Stimulated activated CD4-positive, alpha-beta T cell treated with anti-CD3 and anti-CD28 coated beads, Interleukin-15, amount 100 ng/mL, for 1 hour (primary cell): Measurements from ENCODE around the gene C1RL.

ENCODE experiments used
- DNase-seq, 2 donors: peaks; one replicate each; pipeline ENCODE4 v3.0.0-alpha.2; 2020; ENCODE audit warnings: low read depth in 1 of 2, low spot score in 1 of 2

Gene C1RL, protein sequence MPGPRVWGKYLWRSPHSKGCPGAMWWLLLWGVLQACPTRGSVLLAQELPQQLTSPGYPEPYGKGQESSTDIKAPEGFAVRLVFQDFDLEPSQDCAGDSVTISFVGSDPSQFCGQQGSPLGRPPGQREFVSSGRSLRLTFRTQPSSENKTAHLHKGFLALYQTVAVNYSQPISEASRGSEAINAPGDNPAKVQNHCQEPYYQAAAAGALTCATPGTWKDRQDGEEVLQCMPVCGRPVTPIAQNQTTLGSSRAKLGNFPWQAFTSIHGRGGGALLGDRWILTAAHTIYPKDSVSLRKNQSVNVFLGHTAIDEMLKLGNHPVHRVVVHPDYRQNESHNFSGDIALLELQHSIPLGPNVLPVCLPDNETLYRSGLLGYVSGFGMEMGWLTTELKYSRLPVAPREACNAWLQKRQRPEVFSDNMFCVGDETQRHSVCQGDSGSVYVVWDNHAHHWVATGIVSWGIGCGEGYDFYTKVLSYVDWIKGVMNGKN

DNA sequence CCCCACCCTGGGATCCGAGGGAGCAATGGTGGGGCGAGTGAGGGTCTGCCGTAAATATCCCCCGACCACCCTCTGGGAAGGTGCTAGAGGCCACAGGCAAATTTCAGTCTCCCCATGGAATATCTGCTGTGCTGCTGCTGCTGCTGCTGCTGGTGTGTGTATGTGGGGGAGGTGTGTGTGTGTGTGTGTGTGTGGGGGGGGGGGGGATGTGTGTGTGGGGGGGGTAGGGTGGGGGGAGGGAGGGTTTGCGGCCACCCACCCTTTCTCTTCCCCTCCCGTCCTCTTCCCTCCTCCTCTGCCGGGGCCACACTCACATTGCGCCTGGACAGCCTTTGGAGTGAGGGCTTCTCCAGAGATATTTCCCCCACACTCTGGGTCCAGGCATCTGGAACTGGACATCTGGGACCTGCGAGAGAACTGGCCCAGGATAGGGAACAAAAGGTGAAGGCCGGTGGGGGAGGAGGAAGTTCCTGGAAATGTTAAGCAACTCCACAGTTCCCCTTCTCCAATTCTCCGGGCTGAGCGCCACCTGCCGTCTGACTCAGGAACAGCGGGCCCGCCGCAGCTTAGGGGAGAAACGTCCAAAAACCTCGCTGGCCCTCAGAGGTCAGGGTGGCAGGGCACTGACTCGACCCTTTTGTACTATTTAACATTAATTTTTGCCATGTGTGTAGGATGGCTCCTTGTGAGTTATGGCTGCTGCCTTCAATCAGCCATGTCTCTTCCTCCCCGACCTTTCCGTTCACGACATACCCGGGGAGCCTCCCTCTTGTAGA, at the start of gene C1RL:
C1RL (minus strand) TSS at position 419 of the 776 bp plus-strand sequence; CDS start at position 385, 34 bp downstream.
- peak; percentile 63 to 78 for DNase-seq

DNA sequence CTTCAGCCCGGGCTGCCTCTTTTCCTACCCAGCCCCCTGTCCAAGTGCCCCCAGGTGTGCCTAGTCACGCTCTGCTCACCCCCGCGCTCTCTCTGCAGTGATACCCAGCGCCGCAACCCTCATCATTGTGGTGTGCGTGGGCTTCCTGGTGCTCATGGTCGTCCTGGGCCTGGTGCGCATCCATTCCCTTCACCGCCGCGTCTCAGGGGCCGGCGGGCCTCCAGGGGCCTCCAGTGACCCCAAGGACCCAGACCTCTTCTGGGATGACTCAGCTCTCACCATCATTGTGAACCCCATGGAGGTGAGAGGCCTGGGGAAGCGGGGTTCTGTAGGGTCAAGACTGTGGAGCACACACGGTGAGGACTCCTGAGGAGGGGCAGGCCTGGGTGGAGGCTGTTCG, 48.4 kb upstream of the C1RL start:
- no peak for DNase-seq

DNA sequence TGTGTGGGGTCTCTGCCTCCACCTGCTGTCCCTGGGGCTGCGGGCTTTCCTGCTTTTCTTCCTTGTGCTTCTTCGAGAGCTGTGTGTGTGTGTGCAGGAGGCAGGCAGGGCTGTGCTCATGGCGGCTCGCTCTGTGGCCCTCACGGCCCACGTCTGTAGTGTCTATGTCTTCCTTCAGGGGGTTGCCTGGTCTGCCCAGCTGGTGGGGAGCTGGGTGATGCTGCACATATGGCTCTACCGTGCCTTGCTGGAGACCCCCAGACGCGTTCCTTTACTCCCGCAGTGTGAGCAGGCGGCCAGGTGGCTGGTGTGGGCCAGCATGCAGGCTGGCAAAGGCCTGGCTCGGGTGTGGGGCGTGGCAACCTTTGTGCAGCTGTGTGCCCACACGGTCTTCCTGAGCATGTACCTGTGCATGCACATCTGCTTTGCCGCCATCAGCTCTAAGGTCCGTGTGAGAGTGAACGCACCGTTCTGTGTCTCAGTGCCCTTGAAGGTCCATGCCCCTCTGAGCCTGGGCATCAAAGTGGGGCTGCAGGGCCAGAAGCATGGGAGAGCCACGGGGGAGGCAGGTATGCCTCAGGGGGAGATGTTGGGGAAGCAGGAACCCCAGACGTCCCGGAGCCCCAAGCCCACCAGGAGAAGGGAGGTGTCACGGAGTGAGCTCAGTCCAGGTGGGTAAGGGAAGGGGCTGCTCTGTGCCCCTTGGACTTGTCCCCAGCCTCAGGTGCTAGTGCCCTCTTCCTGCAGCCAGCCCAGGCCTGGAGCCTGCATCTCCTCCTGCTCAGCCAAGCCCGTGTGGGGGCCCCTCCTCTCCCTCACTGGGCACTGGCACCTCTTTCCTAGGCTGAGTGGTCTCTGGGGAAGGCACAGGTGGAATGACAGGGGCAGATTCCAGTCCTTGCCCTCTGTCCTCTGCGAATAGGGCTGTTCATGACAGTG, 47.5 kb upstream of the C1RL start:
- DNase-seq: no peak

DNA sequence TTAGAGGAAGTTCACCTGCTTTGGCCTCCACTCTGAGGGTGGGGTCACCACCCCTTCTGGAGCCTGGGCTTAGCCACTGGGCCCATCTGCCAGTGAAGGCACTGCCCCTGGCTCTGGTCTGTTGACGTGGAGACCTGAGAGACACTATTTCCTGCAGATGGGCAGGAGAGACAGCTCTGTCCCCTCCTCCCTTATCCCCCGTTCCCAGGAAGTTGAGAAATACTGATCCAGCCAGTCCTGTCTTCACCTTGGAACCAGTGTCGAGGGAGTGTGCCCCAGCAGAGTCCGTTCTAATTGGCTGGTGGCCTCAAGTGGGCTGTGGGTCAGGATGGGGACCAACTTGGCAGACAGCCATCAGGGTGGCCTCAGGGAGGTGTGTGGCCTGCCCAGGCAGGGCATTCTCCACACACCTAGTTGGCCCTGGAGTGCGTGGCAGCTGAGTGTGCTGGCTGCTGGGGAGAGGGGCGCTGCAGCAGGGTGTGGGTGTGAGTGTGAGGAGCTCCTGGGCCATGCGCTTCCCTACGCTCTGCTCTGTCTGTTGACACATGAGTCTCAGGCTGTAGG, 46.5 kb upstream of the C1RL start:
- no peak for DNase-seq

DNA sequence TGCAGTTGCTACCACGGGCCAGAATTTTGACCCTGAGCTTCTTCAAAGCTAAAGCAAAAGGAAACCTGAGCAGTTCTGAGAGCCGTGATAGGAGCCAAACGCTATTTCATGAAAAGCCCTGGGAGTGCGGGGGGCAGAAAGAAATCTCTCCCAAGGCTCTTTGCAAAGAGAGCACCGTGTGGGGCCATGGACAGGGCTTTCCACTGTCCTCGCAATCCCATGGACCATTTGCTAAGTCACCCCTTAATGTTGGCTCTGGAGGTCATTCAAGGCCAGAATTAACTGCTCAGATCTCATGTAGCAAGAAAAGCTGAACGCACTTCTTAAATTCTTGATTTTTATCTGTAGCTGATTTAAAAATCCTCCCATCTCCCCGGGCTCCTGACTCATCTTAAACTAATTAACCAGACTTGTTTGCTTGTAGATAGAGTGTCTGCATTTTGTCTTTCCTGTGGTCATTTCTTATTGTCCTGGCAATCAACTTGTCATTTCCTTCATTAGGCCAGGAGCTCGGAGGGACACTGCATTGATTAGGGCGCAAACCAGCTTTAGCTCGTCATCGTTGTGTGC, 46.0 kb upstream of the C1RL start:
- DNase-seq: no peak

DNA sequence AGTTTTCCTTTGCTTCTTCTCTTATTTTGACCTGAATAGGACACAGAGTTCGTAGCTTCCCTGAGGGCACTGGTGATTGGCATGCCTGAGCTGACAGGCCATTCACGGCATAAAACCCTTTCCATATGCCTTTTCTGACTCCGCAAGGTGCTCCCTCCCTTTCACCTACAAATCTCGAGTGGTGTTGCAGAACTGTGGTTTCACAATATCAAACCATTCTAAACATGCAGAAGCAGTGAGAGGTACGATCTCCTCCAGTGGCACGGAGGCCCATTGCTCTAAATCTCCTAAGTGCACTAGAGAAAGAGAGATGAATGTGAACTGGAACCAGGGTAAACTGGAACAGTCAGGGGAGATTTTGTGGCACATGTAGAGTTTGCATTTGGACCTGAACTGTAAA, 45.0 kb upstream of the C1RL start:
- no peak for DNase-seq

DNA sequence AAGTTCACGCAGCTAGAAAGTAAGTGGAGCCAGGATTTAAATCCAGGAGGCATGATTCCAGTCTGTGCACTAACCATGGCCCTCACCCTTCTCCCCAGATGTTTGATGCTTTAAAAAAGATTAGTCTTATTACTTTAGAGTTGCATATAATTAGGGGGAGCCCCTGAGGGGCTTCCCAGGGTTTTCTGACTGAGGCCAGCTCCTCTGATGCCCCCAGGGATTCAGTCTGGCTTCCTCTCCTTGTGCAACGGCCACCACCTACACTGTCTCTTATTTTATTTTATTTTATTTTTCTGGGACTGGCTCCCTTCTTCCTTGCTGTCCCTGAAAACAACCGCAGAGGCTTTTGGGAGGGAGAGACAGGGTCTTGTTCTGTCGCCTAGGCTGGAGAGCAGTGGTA, 43.8 kb upstream of the C1RL start:
- DNase-seq: no peak

DNA sequence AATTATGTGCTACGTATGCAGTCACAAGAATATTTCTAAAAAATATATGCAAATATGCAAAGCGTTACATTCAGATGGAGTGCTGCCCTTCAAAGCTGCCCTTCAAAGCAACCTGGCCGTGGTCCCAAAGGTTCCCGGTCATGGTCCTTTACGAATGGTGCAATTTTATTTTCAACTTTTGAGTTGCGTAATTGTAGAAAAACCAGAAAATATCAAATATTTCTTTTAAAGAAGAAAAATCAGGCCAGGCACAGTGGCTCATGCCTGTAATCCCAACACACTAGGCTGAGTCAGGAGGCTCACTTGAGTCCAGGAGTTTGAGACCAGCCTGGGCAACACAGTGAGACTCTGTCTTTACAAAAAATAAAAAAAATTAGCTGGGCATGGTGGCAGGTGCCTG, 42.5 kb upstream of the C1RL start:
- DNase-seq: no peak

DNA sequence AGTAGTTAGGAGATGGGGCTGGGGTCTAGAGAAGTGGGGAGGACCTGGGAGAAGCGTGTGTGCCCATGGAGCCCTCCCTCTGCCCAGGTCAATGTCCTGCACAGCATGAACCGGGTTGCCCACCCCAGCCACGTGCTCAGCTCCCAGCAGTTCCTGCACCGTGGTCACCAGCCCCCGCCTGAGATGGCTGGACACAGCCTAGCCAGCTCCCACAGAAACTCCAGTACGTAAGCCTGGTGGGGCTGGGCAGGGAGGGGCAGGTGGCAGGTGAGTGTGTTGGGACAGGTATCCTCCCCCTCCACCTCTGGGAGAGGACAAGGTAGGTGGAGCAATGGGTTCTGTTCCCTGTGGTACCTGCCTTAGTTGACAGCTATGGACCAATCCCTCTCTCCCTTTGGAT, 41.8 kb upstream of the C1RL start:
- DNase-seq: no peak

DNA sequence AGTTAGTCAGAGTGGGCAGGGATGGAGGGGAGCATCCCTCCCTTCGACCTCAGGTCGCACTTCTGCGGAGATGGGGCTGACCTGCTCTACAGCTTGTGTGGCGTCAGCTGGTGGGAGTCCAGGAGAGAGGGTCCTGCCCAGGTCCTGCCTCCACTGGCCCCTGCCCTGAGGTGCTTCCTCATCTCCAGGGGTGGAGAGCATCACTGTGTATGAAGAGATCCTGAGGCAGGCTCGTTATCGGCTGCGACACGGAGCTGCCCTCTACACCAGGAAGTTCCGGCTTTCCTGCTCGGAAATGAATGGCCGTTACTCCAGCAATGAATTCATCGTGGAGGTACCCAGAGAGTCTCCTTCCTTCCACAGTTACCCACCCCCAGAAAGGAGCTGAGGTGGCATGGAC, 41.3 kb upstream of the C1RL start:
- DNase-seq: no peak

DNA sequence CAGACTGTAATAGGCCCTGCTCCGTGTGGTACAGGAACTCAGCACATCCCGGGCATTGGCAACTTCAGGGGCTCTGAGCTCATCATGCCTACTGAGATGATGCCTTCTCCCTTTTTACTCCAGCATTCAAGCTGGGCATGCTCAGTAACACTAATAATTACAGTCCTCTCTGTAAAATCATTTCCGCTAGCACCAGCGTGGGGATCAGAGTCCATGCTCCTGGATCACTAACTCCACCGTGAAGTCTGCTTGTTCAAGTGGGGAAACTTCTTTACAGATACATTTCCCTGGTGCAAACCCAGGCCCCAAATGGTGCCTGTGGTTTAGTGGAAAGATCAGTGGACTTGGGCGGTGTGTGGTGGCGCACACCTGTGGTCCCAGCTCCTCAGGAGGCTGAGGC, 37.9 kb upstream of the C1RL start:
- no peak for DNase-seq

DNA sequence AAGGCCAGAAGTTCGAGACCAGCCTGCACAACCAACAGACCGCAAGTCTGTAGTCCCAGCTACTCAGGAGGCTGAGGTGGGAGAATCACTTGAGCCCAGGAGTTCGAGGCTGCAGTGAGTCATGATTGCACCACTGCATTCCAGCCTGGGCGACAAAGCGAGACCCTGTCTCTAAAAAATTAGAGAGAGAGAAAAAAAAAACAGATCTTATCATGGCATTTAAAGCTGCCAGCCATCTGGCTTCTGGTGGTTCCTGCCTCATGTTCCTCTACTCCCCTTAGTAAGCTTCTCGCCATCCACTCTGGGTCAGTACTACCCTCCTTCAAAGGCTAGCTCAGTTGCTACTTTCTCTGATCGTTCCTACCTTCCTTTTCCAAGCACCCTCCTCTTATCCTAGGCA, 37.2 kb upstream of the C1RL start:
- DNase-seq: no peak

DNA sequence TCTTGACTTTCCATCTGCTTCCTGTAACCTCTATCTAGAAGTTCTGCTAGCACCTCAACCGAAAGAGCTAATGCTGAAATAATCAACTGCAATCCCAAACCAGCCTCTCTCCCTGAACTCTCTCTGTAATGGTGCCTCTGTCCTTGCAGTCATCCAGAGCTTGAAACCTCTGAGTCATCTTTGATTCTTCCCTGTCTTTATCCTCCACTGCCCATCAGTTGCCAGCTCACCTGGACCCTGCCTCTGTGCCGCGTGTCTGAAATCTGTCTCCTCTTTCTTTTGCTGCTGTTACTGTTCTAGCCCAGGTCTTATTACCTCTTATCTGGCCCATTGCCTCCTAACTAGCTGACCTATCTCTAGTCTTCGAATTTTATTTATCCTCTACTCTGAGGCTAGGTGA, 36.7 kb upstream of the C1RL start:
- no peak for DNase-seq

DNA sequence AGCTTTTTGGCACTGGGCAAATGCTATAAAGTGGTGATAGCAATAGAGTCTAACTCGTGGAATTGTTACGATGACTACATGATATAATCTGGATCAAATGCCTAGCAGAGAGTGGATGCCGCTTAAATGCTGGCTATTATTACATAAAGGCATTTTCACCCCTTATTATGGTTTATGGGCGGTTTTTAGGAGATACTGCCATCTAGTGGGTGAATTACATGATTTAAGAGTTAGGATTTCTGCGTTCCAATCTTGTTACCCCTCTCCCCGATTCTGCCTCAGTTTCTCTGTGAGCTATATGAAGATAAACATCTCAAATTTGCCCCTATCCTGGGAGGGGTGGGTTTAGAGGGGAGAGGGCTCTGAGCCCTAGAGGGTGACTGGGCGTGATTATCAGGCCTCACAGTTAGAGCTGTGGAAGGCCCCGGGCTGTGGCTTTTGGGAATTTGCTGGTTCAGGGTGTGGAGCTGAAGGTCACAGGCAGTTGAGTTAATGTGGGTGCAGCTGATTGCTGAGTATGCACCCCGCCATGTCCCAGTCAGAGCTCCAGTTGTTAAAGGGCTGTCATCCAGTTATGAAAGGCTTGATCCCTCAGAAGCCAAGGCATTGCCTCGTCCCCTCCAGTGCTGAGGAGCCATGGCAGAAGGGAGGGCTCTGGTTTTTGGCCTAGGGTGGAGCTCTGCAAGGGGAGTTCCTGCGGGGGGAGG, 35.6 kb upstream of the C1RL start:
- DNase-seq: no peak

DNA sequence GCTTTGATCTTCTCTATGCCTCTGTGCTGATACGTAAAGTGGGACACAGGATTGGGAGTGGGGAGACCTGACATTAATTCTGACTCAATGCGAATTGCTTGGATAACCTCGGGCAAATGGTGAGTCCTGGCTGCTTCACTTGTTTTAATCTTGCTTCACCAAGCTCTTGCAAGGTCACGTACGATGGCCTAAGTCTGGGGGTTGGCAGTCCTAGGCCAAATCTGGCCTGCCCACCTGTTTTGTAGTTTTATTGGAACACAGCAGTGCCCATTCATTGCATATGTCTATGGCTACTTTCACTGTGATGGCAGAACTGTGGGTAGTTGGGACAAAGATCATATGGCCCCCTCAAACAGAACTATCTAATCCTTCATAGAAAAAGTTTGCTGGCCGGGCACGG, 34.5 kb upstream of the C1RL start:
- no peak for DNase-seq

DNA sequence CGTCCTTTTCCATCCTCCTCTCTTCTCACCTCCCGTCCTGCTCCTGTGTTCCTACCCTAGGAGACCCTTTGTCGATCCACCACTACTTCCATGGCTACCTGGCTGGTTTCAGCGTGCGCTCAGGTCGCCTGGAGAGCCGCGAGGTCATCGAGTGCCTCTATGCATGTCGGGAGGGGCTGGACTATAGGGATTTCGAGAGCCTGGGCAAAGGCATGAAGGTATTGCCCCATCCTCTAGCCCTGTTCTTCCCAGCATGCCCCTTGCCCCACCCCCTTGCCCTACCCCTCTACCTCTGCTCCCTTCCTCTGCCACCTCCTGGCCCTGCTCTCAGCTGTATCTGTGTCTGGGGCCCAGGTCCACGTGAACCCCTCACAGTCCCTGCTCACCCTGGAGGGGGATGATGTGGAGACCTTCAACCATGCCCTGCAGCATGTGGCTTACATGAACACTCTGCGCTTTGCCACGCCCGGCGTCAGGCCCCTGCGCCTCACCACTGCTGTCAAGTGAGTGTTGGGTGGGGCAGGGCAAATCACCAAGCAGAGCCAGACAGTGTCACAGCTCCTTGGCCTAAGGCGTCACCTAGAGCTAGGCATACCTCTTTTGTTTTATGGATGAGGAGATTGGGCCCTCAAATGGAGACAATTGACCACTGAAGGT, 33.9 kb upstream of the C1RL start:
- DNase-seq: no peak

DNA sequence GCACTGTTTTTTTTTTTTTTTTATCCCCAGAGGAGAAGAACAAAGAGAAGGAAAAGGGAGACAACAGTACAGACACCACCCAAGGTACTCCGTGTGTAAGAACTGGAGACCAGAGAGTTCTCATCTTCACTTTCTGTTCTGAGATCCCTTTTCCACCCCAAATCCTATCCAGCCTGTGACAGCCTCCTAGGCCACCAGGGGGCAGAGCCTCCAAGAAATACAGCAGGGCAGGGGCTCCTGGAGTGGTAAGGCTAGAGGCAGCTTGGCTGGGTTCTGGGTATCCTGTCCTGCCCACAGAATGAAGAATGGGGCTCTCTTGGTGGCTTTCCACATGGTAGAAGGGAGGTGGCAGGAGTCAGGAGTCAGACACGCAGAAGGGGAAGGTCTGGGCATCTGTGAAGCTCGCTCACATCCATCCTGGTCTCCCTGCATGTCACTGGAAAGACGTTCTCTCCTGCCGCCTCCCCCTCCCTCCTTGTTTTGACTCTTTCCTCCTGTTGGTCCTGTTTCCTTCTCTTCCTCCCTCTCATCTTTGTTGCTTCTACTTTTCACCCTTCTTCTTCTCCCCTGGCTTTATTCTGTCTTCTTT, 33.1 kb upstream of the C1RL start:
- DNase-seq: peak; percentile 24 to 44

DNA sequence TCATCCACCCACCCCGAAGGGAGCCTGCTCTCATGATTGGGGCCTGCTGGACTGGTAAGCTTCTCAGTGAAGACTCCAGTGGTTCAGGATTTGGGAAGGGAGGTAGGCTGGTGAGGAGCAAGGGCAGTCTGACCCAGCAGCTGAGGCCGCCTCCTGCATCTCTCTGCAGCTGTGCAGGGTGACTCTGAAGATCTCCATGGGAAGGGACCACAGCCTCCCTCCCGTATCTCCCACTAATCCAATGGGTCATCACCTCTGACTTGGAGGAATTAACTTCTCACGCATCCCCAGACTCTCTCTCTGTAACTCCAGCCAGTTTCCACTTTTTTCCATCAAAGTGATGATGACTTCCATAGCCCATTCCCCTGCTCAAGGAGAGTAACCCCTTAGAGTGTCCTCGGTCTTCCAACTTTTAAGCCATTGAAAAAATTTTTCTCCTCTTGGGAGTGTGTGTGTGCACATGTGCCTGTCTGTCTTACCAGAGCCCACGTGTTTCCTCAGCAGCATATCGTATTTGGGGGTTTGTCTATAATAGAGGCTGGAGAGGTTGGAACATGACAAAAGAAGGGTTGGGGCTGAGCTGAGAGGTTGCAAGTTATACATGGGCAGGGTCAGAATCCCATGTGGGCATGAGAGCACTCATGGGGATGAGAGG, 32.5 kb upstream of the C1RL start:
- no peak for DNase-seq

DNA sequence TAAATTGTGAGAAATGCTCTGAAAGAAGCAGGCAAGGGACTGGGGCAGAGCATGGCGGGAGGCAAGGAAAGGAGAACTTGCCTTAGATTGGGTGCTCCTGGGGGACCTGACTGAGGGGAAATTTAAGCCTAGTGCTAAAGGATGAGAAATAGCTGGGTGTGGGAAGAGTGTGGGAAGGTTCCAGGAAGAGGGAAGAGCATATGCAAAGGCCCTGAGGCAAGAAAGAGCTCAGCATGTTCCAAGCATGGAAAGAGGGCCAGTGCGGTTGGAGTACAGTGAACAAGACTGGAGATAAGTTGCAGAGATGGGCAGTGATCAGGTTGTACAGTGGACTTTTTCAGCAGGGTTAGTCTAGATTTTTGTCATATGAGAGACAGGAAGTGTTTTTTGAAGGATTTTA, 30.2 kb upstream of the C1RL start:
- no peak for DNase-seq
